Cardiac atrium fibroblast (primary cell): Measurements from ENCODE around the gene ZKSCAN1. TPM values are rescaled to one million over a fixed set of nuclear protein-coding genes. Genes with fewer than 3 reads are reported as not detected.

Experiments used
- total RNA-seq: library from RNA; depleted of rRNA; stranded (reverse); fragments of >200 nt; gene quantifications from 2 replicates; pipeline ENCODE4 v1.2.3, GENCODE V29; 2015

ZKSCAN1 gene
- 17.1 and 20.3 TPM in 2 replicates for total RNA-seq

DNA sequence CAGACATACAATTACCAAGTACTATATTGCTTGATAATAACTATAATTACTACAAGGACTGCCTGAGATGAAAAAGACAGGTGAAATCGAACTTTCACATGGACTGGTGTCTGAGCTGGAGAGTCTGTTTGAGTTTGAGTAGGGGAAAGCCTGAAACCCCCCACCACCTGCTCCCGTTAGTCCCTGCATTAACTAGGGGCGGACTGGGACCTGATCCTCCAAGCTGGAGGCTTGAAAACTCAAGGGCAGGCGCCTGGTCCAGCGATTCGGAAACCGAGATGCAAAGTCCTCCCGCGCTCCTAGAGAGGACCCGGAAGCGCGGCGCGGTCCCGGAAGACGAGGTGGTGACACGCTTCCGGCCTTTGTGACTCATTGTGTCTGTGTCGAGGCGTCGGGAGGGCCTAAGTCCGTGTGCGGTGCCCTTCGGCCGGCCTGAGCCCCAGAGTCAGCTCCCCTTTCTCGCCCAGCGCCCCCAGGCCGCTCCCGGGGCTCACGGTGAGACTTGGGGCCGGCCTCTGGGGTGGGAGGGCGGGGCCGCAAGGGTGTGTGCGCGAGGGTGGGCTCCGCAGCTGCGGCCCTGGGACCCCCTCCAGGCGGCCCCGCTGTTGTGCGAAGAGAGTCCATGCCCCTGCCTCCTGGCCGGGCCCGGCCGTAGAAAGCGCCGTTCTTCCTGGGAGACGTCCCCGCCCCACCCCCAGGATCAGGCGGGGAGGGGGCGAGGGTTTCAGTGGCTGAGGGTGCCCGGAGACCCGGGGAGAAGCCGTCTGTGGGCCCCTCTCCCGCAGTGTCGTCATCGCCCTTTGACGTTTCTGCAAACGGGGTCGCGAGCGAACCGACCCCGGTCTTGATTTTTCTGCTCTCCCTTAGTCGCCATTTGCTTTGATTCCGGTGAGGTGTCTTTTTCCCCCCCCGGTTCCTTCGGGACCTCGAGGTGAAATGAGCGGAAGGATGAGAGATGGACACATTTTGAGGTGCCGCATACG is at the start of gene ZKSCAN1:
TSS of gene ZKSCAN1 (plus strand) at position 365 of the 983 bp plus-strand sequence. CDS start 7,911 bp downstream, outside the sequence.

DNA sequence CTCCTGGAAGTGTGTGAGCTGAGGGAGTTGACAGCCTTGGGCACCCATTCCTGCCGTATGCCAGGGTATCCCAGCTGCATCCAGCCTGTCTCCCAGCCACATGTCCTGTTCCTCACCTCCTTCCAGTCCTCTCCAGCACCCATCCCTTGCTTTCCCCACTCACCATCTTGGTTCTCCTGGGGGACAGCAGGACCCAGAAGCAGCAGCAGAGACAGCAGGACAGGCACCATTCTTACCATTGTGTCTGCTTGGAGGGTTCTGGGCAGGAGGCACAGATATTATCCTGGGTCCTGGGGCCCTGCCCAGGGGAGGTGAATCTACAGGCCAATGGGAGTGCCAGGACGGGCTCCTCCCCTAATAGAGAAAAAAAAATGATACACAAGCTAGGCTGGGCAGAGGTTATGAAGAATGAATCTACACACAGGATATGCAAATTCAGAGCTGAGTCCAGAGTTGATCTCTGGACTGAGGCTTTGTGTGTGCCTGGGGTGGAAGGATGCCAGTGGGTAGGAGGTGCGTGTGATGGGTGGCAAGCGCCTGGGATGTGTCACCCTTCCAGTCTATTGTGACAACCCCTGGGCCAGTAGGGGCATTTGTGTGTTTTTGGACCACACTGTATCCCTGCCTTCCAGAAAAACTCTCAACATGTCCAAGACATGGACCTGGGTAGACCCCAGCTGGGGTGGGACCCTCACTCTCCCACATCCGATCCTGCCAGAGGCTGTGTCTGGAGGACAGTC is 39.4 kb upstream of the ZKSCAN1 start, which contains the start of gene AZGP1:
TSS of gene AZGP1 (minus strand) at position 250 of the 740 bp plus-strand sequence. CDS start at position 239, 11 bp downstream.

DNA sequence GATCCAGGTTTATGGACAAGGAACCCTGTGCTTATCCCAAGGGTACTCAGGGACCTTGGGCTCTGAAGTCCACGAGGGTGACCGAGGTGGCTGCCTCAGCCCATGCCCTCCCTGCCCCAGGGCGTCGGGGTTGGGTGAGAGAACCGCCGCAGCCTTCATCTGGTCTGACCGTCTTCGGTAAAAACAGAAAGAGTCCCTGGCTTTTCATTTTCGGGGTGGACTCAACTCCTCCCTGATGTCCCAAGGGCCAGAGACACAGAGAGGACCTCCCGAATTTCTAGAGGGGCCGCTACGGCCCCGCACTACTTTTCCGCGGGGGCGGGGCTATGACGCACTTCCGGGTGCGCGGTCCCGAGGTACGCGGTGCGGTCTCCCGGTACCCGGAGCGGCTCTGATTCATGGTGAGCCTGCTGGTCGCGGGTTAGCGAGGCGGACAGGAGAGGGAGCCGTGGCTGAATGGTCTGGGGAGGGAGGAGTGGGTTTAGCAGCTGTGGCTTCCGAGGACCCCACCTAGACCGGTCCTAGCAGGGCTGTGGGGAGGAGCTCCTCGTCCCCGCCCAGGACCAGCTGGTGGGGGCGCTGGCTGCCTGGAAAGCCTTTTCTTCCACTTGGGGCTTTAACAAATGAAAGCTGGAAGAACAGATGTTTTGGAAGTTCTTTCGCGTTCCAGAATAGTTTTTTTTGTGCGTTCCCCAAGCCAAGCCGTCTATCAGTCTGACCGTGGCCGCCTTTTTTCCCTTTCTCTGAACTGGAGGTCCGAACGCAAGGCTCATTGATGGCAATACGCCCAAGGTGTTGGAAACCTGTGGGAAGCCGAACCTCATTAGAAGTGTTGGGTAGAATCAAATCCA is 34.3 kb downstream of the ZKSCAN1 start, which contains the start of gene ZSCAN21:
TSS of gene ZSCAN21 (plus strand) at position 334 of the 851 bp plus-strand sequence. CDS start 7,233 bp downstream, outside the sequence.

DNA sequence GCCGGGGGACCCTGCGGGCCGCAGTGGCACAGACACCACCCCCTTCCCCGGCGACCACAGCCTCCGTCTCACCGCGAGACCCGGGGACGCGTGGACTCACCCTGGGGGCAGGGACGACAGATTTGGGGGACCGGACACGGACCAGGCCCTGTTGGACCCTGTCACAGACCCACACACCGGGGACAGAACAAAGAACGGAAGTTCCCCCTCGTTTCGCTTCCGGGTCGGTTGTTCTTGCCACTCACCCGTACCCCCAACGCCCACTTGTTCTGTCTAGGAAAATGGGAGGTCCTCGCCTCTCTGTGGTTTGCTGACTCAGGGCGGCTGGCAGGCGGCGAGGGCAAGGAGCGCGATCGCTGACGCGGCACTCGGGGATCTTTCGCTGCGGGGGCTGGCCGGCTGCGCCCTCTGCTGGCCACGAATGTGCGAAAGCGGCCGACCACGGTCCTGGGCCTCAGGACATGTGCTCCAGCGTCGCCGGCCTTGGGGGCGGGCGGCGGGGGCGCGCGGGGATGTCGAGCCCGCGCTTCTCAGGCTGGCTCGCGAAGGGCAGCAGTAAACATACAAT is 66.2 kb downstream of the ZKSCAN1 start, which contains the start of gene ZNF3:
TSS of gene ZNF3 (minus strand) at position 189 of the 568 bp plus-strand sequence. CDS start 4,366 bp downstream, outside the sequence.

DNA sequence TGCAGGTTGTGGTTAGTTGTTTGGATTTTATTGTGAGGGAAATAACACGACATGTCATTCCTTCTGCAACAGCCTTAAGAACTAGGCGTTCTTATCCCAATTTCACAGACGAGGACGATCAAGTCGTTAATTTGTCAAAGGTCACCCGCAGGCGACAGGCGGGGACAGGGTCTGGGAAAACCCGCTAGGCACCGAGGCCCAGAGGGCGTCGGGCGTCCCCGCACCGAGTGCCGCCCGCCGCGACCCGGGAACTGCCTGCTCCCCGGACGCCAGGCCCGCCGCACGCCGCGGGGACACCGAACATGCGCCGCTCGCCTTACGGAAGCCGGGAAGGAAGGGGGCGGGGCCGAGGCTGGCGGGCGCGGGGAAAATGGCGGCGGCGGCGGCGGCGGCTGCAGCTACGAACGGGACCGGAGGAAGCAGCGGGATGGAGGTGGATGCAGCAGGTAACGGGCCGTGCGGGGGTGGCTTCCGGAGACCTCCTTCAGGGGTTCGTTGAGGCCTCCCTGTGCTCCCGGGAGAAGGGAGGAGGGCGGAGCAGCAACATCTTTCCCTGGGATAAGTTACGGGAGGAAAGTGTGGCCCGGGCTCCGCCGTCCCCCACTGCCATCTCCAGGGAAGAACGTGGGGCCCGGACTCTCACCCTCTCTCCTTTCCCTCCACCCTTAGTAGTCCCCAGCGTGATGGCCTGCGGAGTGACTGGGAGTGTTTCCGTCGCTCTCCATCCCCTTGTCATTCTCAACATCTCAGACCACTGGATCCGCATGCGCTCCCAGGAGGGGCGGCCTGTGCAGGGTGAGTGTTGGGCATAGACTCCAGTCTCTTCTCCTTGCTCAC is 73.4 kb downstream of the ZKSCAN1 start, which contains the start of gene COPS6:
TSS of gene COPS6 (plus strand) at position 349 of the 837 bp plus-strand sequence. CDS start at position 371, 22 bp downstream.

Other genes with a start within 250 kb of the ZKSCAN1 start
- not detected in 2 replicates for gene CYP3A4, start 231.4 kb upstream of the ZKSCAN1 start, total RNA-seq
- not detected in 2 replicates for gene CYP3A43, start 187.6 kb upstream of the ZKSCAN1 start, total RNA-seq
- 0.16 TPM in 1 of 2 replicates, not detected in the other for gene OR2AE1, start 138.6 kb upstream of the ZKSCAN1 start, total RNA-seq
- gene TRIM4, start 96.1 kb upstream of the ZKSCAN1 start, total RNA-seq: 26.5 and 30.5 TPM in 2 replicates
- not detected in 2 replicates for gene GJC3, start 86.0 kb upstream of the ZKSCAN1 start, total RNA-seq
- gene AZGP1, start 39.6 kb upstream of the ZKSCAN1 start, total RNA-seq: not detected in 2 replicates
- gene ZSCAN21, start 34.2 kb downstream of the ZKSCAN1 start, total RNA-seq: 7.2 and 10.5 TPM in 2 replicates
- gene ZNF3, start 66.1 kb downstream of the ZKSCAN1 start, total RNA-seq: 12.5 and 17.8 TPM in 2 replicates
- gene COPS6, start 73.4 kb downstream of the ZKSCAN1 start, total RNA-seq: 45.8 and 57.2 TPM in 2 replicates
- 26.2 and 34.8 TPM in 2 replicates for gene MCM7, start 85.8 kb downstream of the ZKSCAN1 start, total RNA-seq
- gene AP4M1, start 86.0 kb downstream of the ZKSCAN1 start, total RNA-seq: 11.7 and 23.0 TPM in 2 replicates
- gene TAF6, start 103.8 kb downstream of the ZKSCAN1 start, total RNA-seq: 51.4 and 58.5 TPM in 2 replicates
- gene CNPY4, start 104.0 kb downstream of the ZKSCAN1 start, total RNA-seq: 22.0 and 22.9 TPM in 2 replicates
- gene MBLAC1, start 111.4 kb downstream of the ZKSCAN1 start, total RNA-seq: 3.4 and 5.4 TPM in 2 replicates
- 136 and 155 TPM in 2 replicates for gene LAMTOR4, start 133.3 kb downstream of the ZKSCAN1 start, total RNA-seq
- 7.3 and 10.5 TPM in 2 replicates for gene TRAPPC14, start 143.1 kb downstream of the ZKSCAN1 start, total RNA-seq
- 3.8 and 4.5 TPM in 2 replicates for gene GAL3ST4, start 153.0 kb downstream of the ZKSCAN1 start, total RNA-seq
- 5.6 TPM in 1 of 2 replicates, not detected in the other for gene GPC2, start 161.8 kb downstream of the ZKSCAN1 start, total RNA-seq
- 0.16 and 1.8 TPM in 2 replicates for gene STAG3, start 162.3 kb downstream of the ZKSCAN1 start, total RNA-seq
- gene PVRIG, start 204.4 kb downstream of the ZKSCAN1 start, total RNA-seq: not detected in 2 replicates